ENCODE results near the gene A3GALT2. TPM values are rescaled to one million over a fixed set of nuclear protein-coding genes. Genes with fewer than 3 reads are reported as not detected.

A3GALT2 gene
- total and polyA plus RNA-seq, 9 of the 15 experiments (the other 6 are each of a cell fraction or from before 2014, with no cell fraction given), result not detected

DNA sequence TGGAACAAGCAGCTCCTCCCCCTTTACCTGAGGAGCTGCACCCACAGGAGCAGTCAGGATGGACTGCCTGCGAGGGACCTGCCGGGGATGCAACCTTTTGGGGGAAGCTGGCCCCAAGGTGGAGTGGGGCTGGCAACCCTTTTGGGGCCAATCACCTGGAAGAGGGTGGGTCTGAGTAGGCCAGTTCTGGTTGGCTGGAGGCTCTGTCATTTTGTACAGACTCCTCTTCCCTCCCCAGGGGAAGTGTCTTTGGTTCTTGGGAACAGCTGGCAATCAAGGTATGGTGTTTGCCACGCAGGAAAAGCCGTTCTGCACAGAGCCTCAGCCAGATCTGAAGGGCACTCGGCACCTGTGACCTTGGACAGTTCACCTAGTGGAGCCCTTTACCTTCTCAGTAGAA is 280 bp upstream of the A3GALT2 start:
- ChIA-PET CTCF (ENCODE audit: low intra/inter-chr PET ratio) (no interaction called here), POLR2A (interaction anchor here (0.6 to 1.6 kb wide), 7 partner anchors 8 to 163 kb away, joined by 3 to 5 read pairs (median 4); no protein-coding TSS in a partner anchor)
- Histone ChIP-seq H3K79me2 (ENCODE audit: control insufficient read depth, insufficient read depth, low read length) (no peaks in the 10 kb centered on the region), H3K27me3 (ENCODE audit: control insufficient read depth in 2 of 2, insufficient read depth in 2 of 2, low read length in 2 of 2) (peaks cover 24 to 43% of the 10 kb centered on the region in 2 experiments), H3K9me1 (ENCODE audit: control insufficient read depth, insufficient read depth, low read length) (no peaks in the 10 kb centered on the region), H3K9me3 (replicated peaks; ENCODE audit: control insufficient read depth, insufficient read depth, low read depth, low read length) (no peaks in the 10 kb centered on the region), H3K27ac (ENCODE audit: extremely low read depth, low read depth, low read length) (no peak overlapping the region), H3K4me3 (no peak overlapping the region), H3K9ac (ENCODE audit: insufficient read depth in 1 of 2, low read depth in 2 of 2, low read length in 2 of 2) (no peak overlapping the region), H3K36me3 (ENCODE audit: control insufficient read depth, insufficient read depth, low read length) (peaks cover 34% of the 10 kb centered on the region; the same call in 2 of the 3 replicates), H2AFZ (ENCODE audit: low read depth, low read length) (no peak overlapping the region), H4K20me1 (replicated peaks; ENCODE audit: control insufficient read depth, insufficient read depth, low read length) (peaks cover 12% of the 10 kb centered on the region; the same call in 1 of the 2 replicates), H3K4me1 (replicated peaks in 1 of 2; ENCODE audit: control insufficient read depth in 2 of 2, insufficient read depth in 2 of 2, low read length in 2 of 2) (no peaks in the 10 kb centered on the region), H3K4me2 (ENCODE audit: insufficient read depth, low read length) (no peak overlapping the region)
- BruUV-seq (replicated peaks), result no TSS peak
- ATAC-seq (no peak), DNase-seq (ENCODE audit: extremely low read depth in 1 of 4, low spot score in 3 of 4) (no peak), FAIRE-seq (no peak)
- intact Hi-C loops (cut with micrococcal nuclease) (no loop called here), in situ Hi-C loops (cut with MboI) (no loop called here)
- TF ChIP-seq, protein P1, sequence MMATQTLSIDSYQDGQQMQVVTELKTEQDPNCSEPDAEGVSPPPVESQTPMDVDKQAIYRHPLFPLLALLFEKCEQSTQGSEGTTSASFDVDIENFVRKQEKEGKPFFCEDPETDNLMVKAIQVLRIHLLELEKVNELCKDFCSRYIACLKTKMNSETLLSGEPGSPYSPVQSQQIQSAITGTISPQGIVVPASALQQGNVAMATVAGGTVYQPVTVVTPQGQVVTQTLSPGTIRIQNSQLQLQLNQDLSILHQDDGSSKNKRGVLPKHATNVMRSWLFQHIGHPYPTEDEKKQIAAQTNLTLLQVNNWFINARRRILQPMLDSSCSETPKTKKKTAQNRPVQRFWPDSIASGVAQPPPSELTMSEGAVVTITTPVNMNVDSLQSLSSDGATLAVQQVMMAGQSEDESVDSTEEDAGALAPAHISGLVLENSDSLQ (IDR thresholded peaks at IDR 0.05), result peak; percentile 80
- TF ChIP-seq, protein P2, sequence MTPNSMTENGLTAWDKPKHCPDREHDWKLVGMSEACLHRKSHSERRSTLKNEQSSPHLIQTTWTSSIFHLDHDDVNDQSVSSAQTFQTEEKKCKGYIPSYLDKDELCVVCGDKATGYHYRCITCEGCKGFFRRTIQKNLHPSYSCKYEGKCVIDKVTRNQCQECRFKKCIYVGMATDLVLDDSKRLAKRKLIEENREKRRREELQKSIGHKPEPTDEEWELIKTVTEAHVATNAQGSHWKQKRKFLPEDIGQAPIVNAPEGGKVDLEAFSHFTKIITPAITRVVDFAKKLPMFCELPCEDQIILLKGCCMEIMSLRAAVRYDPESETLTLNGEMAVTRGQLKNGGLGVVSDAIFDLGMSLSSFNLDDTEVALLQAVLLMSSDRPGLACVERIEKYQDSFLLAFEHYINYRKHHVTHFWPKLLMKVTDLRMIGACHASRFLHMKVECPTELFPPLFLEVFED (CRISPR knock-in tag; conservative IDR thresholded peaks at IDR 0.05), result no peak
- WGBS (ENCODE audit: insufficient coverage, low coverage, missing lambda C conversion rate), result 28% methylated on average over 5 of the region's 5 CpGs
